Right lobe of liver (tissue), 6 donors: ENCODE measurements around the gene ANO6. TPM values are rescaled to one million over a fixed set of nuclear protein-coding genes. Genes with fewer than 3 reads are reported as not detected.

Experiments used
- ATAC-seq, 4 donors: fragments of 200-7000 bp; cut with Tn5 transposase; one replicate each; pipeline ENCODE4 v1.9.1; 2020; ENCODE audit warnings: mild to moderate bottlenecking in 4 of 4, moderate library complexity in 4 of 4
- DNase-seq, 3 donors: peaks; one replicate each; pipeline ENCODE4 v3.0.0-alpha.2; 2020
- H3K27ac ChIP-seq, 3 donors: fragments of 200-600 bp; one replicate each; pipeline ENCODE4 v1.8.0; 2022
- H3K27me3 ChIP-seq, 2 donors: fragments of 200-600 bp; one replicate each; pipeline ENCODE4 v1.8.0; 2022
- H3K36me3 ChIP-seq, 4 donors: fragments of 200-600 bp; sonication (generic) in 1 of 4; one replicate each; pipeline versions ENCODE4 v1.5.1 to v1.8.0; 2017 to 2022; ENCODE audit warnings: control low read depth in 1 of 4
- H3K4me1 ChIP-seq, 4 donors: fragments of 200-600 bp; sonication (generic) in 1 of 4; one replicate each; pipeline versions ENCODE4 v1.5.1 to v1.8.0; 2017 to 2022; ENCODE audit warnings: control low read depth in 1 of 4
- H3K4me3 ChIP-seq, 3 donors: fragments of 200-600 bp; one replicate each; pipeline ENCODE4 v1.8.0; 2022
- H3K9me3 ChIP-seq, 4 donors: fragments of 200-600 bp; sonication (generic) in 1 of 4; one replicate each; pipeline versions ENCODE4 v1.5.1 to v1.8.0; 2017 to 2022; ENCODE audit warnings: control low read depth in 1 of 4
- CTCF ChIP-seq, 4 donors: fragments of 200-600 bp in 3 of 4; fragments of 450-650 bp in 1 of 4; IDR thresholded peaks; one replicate each; pipeline versions ENCODE4 v1.5.1 to v1.8.0; 2016 to 2022; ENCODE audit warnings: antibody characterized with exemption in 4 of 4, mild to moderate bottlenecking in 2 of 4
- POLR2A ChIP-seq: fragments of 450-650 bp; IDR thresholded peaks from one replicate; pipeline ENCODE4 v1.6.1; 2017; ENCODE audit warnings: antibody characterized with exemption, mild to moderate bottlenecking
- WGBS: methylation state at CpG from one replicate; pipeline ENCODE4 v1.1.6; 2018; ENCODE audit warnings: low coverage, low lambda C conversion rate; ENCODE audit not compliant: insufficient coverage; ENCODE audit errors: missing lambda C conversion rate; 5-methylcytosine and 5-hydroxymethylcytosine counted together
- intact Hi-C, 2 donors: fragments of 100-400 bp; cut with DNase I; formaldehyde crosslinking; loops; one replicate each; pipeline versions ENCODE4 v1.11.2 to v1.14.1; 2022
- small RNA-seq, 2 experiments: library from RNA; depleted of rRNA; stranded (forward); fragments of <200 nt; gene quantifications; one replicate each; pipeline ENCODE3, GENCODE V24; 2016
- total RNA-seq, 6 experiments: library from RNA; depleted of rRNA in 2 of 6; stranded (reverse); fragments of >200 nt in 2 of 6; fragmentation: NEBNext Ultra II Directional in 3 of 6; extraction: Animal tissue kit (Norgen Biotek cat#: 25700) in 3 of 6; gene quantifications; one replicate each; pipeline versions ENCODE4 v1.1.0 to v1.2.4, GENCODE V29; 2016 to 2023
- donor health status: DM: no; HTN: yes; CAD: no.
- donor health status: DM: no; HTN: no; CAD: no.
- donor health status: DM: no; HTN: no; CAD: no.
- donor health status: DM: no; HTN: yes; CAD: no.
- donor health status: DM: no; HTN: yes; CAD: no.

ANO6 gene
- total RNA-seq, 6 experiments from 2014 or later, result 41.8 to 78.5 (median 48.9) TPM

GRCh38 chr12:45483571-45483970 lies 267.7 kb downstream of the ANO6 start:
- no peaks in the 10 kb centered on the region for H3K27me3 ChIP-seq
- H3K27ac ChIP-seq, result no peak overlapping the region
- intact Hi-C loops, result no loop called here
- H3K36me3 ChIP-seq, result no peaks in the 10 kb centered on the region
- ATAC-seq (peak; percentile 32 to 87 (median 48)), DNase-seq (peak in 1 of 3 donors; percentile 69)
- 58% methylated on average over 2 of the region's 2 CpGs for WGBS
- H3K4me3 ChIP-seq, result no peak overlapping the region
- H3K9me3 ChIP-seq, result no peaks in the 10 kb centered on the region
- TF ChIP-seq CTCF (IDR thresholded peaks at IDR 0.05) (no peak), POLR2A (no peak)
- H3K4me1 ChIP-seq, result no peaks in the 10 kb centered on the region

Small RNA genes lying within 50 kb of the gene (small RNA-seq; reads per million reads assigned to genes)
- gene AC009248.2, result 0 reads per million in 2 experiments

Other genes starting within 250 kb of the ANO6 start
- gene DBX2, start 165.0 kb upstream of the ANO6 start, total RNA-seq, result not detected